ENCODE results near the gene PIGK. TPM values are rescaled to one million over a fixed set of nuclear protein-coding genes. Genes with fewer than 3 reads are reported as not detected.

PIGK gene
- total and polyA plus RNA-seq, 10 of the 15 experiments (the other 5 are each of a cell fraction or from before 2014, with no cell fraction given) = 9.1 to 27.4 (median 16.9) TPM

DNA sequence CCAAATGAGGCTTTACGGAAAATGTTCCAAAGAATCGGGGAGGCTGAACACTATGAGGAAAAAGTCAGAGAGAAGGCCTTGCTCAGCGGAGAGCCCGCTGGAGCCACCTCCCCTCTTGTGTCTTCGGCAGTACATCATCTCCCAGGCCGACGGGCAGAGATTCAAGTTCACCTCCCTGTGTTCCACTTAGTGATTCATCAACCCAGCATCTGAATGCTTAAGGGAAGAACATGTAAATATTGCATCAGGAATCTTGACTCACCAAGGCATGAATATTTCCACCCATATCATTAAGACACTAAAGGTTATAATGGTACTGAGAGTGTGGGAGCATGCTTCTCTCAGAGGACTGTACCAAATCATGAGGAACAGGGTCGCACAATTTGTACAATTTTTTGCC, 179.5 kb downstream of the PIGK start:
- CTCF ChIA-PET = interaction anchor here (0.6 kb wide), 1 partner anchor 639 kb away, joined by 3 read pairs; no protein-coding TSS in a partner anchor
- TF ChIP-seq FOXM1 (IDR thresholded peaks at IDR 0.05; ENCODE audit: low read depth, low read length) (no peak), ESRRA (IDR thresholded peaks at IDR 0.05; ENCODE audit: low read length) (no peak), NR2F1 (conservative IDR thresholded peaks at IDR 0.05) (no peak), RBBP5 (conservative IDR thresholded peaks at IDR 0.05) (no peak), TCF12 (IDR thresholded peaks at IDR 0.05; ENCODE audit: low read depth, low read length) (no peak), ATF3 (IDR thresholded peaks at IDR 0.05; ENCODE audit: borderline replicate concordance, extremely low read depth, low read depth, low read length) (no peak), CREM (IDR thresholded peaks at IDR 0.05; ENCODE audit: low read depth) (no peak), ZNF207 (IDR thresholded peaks at IDR 0.05; ENCODE audit: borderline replicate concordance) (no peak), NR2C1 (IDR thresholded peaks at IDR 0.05) (no peak), ETV6 (conservative IDR thresholded peaks at IDR 0.05 in 1 of 2, IDR thresholded peaks at IDR 0.05 in 1 of 2; ENCODE audit: borderline replicate concordance in 1 of 2, low read depth in 1 of 2) (no peak), CBX3 (IDR thresholded peaks at IDR 0.05; ENCODE audit: borderline replicate concordance, low read depth) (no peak)
- TF ChIP-seq, protein P1, sequence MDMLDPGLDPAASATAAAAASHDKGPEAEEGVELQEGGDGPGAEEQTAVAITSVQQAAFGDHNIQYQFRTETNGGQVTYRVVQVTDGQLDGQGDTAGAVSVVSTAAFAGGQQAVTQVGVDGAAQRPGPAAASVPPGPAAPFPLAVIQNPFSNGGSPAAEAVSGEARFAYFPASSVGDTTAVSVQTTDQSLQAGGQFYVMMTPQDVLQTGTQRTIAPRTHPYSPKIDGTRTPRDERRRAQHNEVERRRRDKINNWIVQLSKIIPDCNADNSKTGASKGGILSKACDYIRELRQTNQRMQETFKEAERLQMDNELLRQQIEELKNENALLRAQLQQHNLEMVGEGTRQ (IDR thresholded peaks at IDR 0.05; ENCODE audit: borderline replicate concordance, low read depth, low read length) = no peak
- TF ChIP-seq, protein P2, sequence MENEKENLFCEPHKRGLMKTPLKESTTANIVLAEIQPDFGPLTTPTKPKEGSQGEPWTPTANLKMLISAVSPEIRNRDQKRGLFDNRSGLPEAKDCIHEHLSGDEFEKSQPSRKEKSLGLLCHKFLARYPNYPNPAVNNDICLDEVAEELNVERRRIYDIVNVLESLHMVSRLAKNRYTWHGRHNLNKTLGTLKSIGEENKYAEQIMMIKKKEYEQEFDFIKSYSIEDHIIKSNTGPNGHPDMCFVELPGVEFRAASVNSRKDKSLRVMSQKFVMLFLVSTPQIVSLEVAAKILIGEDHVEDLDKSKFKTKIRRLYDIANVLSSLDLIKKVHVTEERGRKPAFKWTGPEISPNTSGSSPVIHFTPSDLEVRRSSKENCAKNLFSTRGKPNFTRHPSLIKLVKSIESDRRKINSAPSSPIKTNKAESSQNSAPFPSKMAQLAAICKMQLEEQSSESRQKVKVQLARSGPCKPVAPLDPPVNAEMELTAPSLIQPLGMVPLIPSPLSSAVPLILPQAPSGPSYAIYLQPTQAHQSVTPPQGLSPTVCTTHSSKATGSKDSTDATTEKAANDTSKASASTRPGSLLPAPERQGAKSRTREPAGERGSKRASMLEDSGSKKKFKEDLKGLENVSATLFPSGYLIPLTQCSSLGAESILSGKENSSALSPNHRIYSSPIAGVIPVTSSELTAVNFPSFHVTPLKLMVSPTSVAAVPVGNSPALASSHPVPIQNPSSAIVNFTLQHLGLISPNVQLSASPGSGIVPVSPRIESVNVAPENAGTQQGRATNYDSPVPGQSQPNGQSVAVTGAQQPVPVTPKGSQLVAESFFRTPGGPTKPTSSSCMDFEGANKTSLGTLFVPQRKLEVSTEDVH (IDR thresholded peaks at IDR 0.05; ENCODE audit: low read depth, partially characterized antibody) = no peak
- TF ChIP-seq, protein P3, sequence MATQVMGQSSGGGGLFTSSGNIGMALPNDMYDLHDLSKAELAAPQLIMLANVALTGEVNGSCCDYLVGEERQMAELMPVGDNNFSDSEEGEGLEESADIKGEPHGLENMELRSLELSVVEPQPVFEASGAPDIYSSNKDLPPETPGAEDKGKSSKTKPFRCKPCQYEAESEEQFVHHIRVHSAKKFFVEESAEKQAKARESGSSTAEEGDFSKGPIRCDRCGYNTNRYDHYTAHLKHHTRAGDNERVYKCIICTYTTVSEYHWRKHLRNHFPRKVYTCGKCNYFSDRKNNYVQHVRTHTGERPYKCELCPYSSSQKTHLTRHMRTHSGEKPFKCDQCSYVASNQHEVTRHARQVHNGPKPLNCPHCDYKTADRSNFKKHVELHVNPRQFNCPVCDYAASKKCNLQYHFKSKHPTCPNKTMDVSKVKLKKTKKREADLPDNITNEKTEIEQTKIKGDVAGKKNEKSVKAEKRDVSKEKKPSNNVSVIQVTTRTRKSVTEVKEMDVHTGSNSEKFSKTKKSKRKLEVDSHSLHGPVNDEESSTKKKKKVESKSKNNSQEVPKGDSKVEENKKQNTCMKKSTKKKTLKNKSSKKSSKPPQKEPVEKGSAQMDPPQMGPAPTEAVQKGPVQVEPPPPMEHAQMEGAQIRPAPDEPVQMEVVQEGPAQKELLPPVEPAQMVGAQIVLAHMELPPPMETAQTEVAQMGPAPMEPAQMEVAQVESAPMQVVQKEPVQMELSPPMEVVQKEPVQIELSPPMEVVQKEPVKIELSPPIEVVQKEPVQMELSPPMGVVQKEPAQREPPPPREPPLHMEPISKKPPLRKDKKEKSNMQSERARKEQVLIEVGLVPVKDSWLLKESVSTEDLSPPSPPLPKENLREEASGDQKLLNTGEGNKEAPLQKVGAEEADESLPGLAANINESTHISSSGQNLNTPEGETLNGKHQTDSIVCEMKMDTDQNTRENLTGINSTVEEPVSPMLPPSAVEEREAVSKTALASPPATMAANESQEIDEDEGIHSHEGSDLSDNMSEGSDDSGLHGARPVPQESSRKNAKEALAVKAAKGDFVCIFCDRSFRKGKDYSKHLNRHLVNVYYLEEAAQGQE (IDR thresholded peaks at IDR 0.05; ENCODE audit: low read depth, low read length) = no peak
- no TSS peak for BruUV-seq (replicated peaks)
- POLR2A ChIA-PET = no interaction called here
- H3K79me2 ChIP-seq (ENCODE audit: control insufficient read depth, insufficient read depth, low read length) = no peaks in the 10 kb centered on the region
- FAIRE-seq (no peak), ATAC-seq (no peak), DNase-seq (ENCODE audit: low read depth, low spot score) (no peak)
- in situ Hi-C loops (cut with MboI) = no loop called here
- no peak overlapping the region for H3K4me2 ChIP-seq (ENCODE audit: control insufficient read depth, insufficient read depth)
- RAD21 ChIA-PET (ENCODE audit: unreplicated experiment) = no interaction called here
- SMC1A ChIA-PET (ENCODE audit: uncharacterized antibody, unreplicated experiment) = interaction anchor here (1.0 kb wide), 1 partner anchor 9 kb away, joined by 4 read pairs; no protein-coding TSS in a partner anchor
- no peak overlapping the region for H2AFZ ChIP-seq (ENCODE audit: control insufficient read depth, low read depth, low read length)
- no peaks in the 10 kb centered on the region for H4K20me1 ChIP-seq (ENCODE audit: control insufficient read depth, insufficient read depth)
- no peak overlapping the region for H3K9ac ChIP-seq (ENCODE audit: control insufficient read depth, insufficient read depth, low read length)
- no peaks in the 10 kb centered on the region for H3K4me1 ChIP-seq (ENCODE audit: control insufficient read depth, insufficient read depth, low read length)
- H3K4me3 ChIP-seq = no peak overlapping the region
- H3K9me3 ChIP-seq (replicated peaks; ENCODE audit: control insufficient read depth, insufficient read depth, low read length) = no peaks in the 10 kb centered on the region
- H3K27me3 ChIP-seq (replicated peaks in 1 of 2; ENCODE audit: control insufficient read depth in 2 of 2, insufficient read depth in 2 of 2, low read length in 1 of 2) = no peaks in the 10 kb centered on the region; a peak in 1 of 4 replicates
- H3K36me3 ChIP-seq (ENCODE audit: control insufficient read depth in 2 of 2, insufficient read depth in 2 of 2, low read length in 1 of 2) = no peaks in the 10 kb centered on the region
- no peak overlapping the region for H3K27ac ChIP-seq (ENCODE audit: control insufficient read depth, insufficient read depth)
- intact Hi-C loops (cut with micrococcal nuclease; ENCODE audit: unreplicated experiment) = no loop called here
- WGBS (ENCODE audit: insufficient coverage, insufficient replicate concordance, low lambda C conversion rate, missing lambda C conversion rate) = 26% methylated on average over 8 of the region's 8 CpGs

Data from GM12878 (cell line).